GM18951 (cell line): ENCODE data around the gene TMEM176B.
"Not testable (repeated sequence)": the region's sequence is repeated elsewhere in the genome, so short reads cannot be mapped to it uniquely, and the experiment has no call there.

Experiments used
- POLR2A ChIP-seq: IDR thresholded peaks from 4 replicates; pipeline ENCODE4 v1.6.1; 2011; ENCODE audit warnings: mild to moderate bottlenecking; ENCODE audit not compliant: insufficient read length, insufficient read depth; ENCODE audit errors: extremely low read depth
- in situ Hi-C: fragments of 300-500 bp; cut with MboI; formaldehyde crosslinking; loops from one replicate; pipeline ENCODE4 v1.12.0; 2022; ENCODE audit warnings: low sequenced_read_pairs, mixed read lengths, inconsistent platforms; ENCODE audit not compliant: unreplicated experiment

TMEM176B gene

DNA sequence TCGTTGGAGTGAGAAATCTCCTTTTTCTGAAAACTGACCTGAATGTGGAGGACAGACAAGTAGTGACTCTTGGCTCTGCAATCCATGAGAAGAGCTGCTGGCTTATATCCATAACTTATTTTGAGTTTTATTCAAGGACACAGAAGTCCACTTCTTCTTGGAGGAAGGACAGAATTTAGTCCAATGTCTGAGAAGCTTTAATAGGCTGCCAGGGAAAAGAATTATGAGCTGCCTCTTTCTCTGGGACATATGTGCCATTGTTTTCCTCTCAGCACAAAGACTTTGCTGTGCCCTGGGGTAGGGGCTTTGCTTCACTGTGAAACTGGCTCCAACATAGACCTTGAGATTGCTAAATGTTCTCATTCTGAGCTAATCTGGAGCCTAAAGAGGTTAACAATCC is 31.7 kb upstream of the TMEM176B start:
- in situ Hi-C loops: no loop called here
- TF ChIP-seq POLR2A: no peak

DNA sequence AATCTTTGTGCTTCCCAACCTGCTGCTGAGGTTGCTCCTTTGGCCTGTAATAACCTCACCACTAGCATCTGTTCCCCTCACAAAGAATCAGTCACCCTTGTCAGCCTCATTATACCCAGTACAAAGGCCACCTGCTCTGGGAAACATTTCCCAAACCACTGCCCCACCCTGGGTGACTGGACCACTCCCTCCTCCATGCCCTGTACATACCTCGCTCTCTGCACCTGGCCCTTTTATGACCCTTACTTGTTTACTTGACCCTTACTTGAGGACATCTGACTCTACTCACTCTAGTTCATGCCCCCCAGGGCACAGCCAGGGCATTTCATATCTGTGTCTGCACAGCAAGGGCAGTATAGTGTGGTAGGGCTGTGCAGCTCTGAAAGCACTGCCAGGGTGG is 30.8 kb upstream of the TMEM176B start:
- no peak for TF ChIP-seq POLR2A
- in situ Hi-C loops: no loop called here

DNA sequence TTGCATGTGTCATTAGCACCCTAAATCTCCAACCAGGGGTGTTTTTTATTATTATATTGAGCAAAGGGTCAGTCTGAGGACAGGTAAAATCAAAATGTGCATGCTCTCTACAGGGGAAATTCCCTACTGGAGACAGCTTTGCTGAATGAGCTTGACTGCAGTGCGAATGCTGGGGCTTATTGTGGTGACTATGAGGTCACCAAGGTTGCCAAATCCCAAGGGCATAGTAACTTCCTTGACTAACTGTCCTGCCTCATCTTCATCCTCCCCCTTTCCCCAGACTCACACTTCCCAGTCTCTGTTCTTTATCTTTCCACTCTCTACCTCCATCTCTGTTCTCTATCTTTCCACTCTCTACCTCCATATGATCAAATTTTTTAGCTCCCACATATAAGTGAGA is 29.3 kb upstream of the TMEM176B start:
- no peak for TF ChIP-seq POLR2A
- in situ Hi-C loops: no loop called here

DNA sequence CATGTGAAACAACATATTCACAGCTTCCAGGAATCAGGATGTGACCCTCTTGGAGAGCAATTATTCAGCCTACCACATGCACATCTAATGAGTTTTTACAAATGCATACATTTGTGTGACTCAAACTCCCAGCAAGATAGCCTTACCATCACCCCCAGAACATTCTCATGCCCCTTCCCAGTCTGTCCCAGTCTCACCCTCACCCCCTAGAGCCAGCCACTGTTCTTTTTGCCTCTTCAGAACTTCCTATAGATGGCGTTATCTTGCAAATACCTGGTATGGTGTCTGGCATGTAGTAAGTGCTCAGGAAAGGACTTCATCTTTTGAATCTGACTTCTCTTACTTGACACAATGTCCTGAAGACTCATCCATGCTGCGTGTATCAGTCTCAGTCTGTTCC is 28.2 kb upstream of the TMEM176B start:
- in situ Hi-C loops: no loop called here
- TF ChIP-seq POLR2A: no peak

DNA sequence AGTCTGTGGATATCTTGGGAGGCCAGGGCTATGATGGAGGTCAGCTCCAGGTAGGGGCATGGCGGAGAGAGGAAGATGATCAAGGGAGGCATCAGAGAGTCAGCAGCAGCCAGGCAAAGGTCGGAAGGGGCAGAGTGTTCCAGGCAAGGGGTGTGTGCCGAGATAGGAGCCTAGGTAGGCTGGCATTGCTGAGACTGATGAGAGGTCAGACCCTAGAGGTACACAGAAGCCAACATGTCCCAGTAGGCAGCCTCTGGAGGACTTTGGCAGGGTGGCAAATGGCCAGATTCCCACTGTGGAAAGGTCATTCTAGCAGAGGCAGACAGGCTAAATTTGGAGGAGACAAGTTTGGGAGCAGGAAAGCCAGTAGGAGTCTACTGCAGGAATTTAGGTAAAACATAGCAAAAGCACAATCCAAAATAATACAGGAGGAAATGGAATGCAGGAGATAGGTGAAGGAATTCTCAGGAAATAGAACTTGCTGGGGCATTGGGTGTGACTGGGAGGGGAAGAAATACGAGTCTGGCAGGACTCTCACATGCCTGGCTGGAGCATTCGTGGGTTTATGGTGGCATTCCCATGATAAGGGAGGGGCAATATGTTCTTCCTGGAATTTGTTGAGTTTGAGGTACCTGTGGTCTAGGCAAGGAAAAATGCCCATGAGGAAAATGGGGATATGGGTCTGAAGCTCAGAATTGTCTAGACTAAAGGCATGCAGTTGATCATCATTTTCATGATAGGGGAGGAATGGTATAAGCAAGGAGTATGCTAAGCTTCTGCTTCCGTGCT is 26.1 kb upstream of the TMEM176B start:
- TF ChIP-seq POLR2A: no peak
- in situ Hi-C loops: no loop called here

DNA sequence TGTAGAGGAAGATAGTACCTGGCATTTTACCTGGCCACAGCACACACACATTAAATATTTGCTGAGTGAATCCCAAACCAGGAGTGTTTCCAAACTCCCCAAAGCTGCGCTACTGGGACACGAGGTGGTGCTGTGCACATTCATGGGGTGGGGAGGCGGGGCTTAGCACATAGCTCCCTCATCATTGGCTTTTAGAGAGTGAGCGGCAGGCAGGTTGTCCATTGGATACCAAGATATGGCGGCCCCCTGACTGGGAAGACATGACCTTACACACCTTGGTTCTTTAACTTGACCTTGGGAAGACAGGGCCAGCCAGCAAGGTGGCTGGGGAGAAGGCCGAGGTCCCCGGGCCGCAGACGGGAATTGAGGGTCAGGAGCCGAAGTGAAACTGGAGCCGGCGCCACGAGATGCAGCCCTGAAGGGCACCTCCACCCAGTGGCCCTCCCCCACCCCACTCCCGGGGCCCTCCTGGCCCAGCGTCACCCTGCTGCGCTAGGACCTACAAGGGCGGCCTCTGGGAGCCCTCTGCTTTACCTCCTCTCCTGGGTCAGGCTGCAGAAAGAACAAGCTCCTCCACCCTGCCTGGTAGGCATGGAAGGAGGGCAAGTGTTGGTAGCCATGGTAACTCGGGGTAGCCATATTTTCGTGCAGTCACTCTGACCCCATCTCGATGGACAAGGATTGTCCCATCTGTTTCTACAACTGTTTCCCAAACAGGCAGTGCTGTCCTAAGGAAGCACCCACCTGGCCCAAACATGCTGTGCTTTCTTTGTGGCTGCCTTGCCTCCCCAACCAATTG is 24.4 kb upstream of the TMEM176B start:
- in situ Hi-C loops: no loop called here
- no peak for TF ChIP-seq POLR2A

DNA sequence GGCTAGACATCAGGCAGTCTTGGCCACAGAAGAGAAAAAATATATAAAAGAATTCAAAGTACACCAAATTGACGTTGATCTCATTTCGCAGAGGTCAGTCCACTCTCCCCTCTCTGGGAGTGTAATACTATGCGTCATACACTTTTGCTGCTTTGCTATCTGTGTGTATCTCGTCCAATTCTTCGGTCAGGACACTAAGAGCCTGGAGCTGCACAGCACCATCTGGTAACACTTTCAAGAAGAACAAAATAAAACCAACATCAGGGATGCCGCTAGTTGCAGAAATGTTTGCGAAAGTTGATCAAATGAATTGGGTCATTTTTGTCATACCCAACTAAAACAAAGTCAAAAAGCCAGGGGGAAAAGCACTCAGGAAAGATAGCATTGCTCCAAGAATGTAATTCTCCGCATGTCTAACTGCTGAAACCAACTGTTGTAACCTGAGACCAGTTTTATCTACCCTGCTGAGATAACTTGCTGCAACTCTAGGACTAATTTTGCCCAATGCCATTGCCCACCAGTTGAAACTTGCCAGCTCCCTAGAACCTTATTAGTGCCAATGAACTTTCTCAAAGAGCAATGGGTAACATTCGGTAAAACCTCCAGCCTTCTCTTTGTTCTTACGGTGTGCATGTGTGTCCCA is 23.4 kb upstream of the TMEM176B start:
- in situ Hi-C loops: no loop called here
- TF ChIP-seq POLR2A: no peak

DNA sequence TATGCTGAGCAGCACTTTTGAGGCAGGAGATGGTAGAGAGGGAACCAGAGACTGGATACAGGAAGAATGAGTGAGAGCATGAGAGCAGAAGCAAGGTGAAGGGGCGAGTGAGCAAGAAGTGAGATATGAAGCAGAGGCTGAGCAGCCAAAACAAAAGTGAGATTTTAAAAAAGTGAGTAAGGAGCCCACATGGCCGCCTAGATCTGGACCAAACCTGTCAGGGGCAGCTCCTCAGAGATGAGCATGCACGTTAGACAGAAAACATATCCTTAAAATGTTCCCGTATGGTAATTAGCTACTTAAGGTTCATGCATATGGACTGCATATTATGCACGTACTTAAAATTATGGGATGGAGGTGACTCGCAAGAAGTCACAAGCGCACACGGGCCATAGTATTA is 22.9 kb upstream of the TMEM176B start:
- no peak for TF ChIP-seq POLR2A
- in situ Hi-C loops: no loop called here

DNA sequence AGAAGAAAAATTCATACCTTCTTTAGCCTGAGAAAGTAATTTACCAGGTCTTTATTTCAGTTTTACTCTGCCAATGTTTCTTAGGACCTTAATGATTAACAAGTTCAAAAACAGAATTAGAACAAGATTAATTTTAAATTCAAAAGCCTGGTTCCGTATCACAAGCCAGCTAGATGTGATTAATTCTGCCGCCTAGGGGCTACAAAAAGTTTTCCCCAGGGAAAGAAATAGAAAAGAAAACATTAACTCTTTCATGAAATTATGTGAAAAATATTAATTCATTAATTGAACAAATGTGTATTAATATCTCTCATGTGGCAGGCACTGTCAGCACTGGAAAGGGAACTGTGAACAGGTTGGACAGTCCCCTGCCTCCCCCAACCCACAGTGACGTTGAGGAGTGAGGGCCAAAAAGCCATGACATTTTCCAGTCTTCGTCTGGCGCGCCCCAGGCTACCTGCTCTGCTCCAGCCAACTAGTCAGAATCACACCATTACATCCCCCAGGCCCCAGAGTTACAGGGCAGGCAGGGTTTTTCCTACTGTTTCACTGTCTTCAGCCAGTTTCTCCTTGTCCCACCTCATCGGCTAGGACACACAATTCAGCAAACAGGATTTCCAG is 20.5 kb upstream of the TMEM176B start:
- no peak for TF ChIP-seq POLR2A
- in situ Hi-C loops: no loop called here

DNA sequence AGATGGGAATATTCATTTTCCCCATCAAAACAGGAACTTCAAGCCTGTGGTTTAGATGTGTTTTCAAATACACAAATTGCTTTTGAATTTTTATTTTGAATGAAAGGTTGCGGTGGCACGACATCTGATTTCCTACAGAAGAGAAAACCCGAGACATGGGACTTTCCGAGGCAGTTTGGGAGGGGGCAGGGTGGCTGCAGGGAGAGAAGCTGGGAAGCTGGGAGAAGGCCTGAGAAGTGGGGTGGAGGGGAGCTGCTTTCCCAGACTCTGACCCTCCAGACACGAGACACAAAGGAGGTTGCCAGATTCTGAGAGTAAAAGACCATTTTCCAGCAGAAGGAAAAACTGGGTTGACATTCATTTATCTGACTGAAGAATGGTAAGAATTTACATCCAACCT is 20.0 kb upstream of the TMEM176B start:
- TF ChIP-seq POLR2A: no peak
- in situ Hi-C loops: no loop called here

DNA sequence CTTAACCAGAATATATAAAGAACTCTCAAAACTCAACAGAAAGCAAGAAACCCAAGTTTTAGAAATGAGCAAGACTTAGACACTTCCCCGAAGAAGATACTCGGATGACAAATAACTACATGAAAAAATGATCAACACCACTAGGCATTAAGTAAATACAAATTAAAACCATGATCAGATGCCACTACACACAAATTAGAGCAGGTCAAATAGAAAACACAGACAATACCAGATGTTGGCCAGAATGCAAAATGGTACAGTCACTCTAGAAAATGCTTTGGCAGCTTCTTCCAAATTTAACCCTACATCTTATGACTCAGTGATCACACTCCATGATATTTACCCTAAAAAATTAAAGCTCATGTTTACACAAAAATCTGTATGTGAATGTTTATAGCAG is 18.8 kb upstream of the TMEM176B start:
- TF ChIP-seq POLR2A: no peak
- in situ Hi-C loops: no loop called here

DNA sequence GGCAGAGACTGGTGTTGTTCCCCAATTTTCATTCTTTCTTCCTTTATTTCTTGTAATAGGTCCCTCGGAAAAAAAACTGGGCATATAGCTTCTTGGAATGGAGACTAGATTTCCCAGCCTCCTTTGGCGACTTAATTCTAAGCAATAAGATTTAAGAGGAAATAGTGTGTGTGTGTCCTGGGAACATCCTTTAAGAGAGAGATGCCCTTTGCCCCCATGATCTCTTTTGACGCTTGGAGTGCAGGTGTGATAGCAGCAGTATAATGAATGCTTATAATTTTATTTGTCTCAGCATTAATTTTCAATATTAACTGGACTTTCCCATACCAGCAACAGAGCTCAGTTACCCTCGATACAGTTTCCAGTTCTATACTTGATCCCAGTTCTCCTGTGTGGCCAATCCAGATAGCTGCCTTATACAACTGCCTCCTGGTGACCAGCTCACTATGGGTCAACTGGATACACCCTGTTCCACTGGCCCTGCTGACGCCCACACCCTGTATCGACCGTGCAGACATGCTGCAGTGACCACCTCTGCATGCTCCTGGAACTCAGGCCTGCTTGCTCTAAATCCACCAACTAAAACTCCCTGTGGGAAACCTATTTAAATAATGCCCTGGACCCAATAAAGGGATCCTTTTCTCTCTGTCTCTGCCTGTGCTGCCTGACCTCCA is 14.3 kb upstream of the TMEM176B start:
- in situ Hi-C loops: no loop called here
- no peak for TF ChIP-seq POLR2A

DNA sequence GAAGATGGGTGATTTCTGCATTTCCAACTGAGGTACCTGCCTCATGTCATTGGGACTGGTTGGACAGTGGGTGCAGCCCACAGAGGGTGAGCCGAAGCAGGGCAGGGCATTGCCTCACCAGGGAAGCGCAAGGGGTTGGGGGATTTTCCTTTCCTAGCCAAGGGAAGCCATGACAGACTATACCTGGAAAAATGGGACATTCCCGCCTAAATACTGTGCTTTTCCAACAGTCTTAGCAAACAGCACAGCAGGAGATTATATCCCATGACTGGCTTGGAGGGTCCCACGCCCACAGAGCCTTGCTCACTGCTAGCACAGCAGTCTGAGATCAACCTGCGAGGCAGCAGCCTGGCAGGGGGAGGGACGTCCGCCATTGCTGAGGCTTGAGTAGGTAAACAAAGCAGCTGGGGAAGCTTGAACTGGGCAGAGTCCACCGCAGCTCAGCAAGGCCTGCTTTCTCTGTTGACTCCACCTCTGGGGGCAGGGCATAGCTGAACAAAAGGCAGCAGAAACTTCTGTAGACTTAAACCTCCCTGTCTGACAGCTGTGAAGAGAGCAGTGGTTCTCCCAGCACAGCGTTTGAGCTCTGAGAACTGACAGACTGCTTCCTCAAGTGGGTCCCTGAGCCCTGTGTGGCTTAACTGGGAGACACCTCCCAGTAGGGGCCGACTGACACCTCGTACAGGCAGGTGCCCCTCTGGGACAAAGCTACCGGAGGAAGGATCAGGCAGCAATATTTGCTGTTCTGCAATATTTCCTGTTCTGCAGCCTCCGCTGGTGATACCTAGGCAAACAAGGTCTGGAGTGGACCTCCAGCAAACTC is 7.7 kb upstream of the TMEM176B start:
- in situ Hi-C loops: not testable (repeated sequence)
